RWPE2 (cell line): Measurements from ENCODE around the gene CDH4.
A peak's percentile ranks its signal among the peaks of the same experiment; 100 is the strongest.

Experiments
- ATAC-seq: fragments of 200-7000 bp; cut with Tn5 transposase; 3 replicates; pipeline ENCODE4 v1.9.1; 2021; ENCODE audit warnings: low read depth
- DNase-seq: peaks from one replicate; pipeline ENCODE4 v3.0.0-alpha.2; 2020; ENCODE audit warnings: low spot score
- H3K27ac ChIP-seq: fragments of 450-650 bp; 2 replicates; pipeline ENCODE4 v1.5.1; 2017; ENCODE audit warnings: mild to moderate bottlenecking; ENCODE audit not compliant: poor library complexity, severe bottlenecking
- H3K27me3 ChIP-seq: fragments of 250-450 bp; sonication (Bioruptor Pico); 2 replicates; pipeline ENCODE4 v1.5.1; 2021; ENCODE audit warnings: mild to moderate bottlenecking, moderate library complexity; ENCODE audit not compliant: insufficient read depth, poor library complexity, severe bottlenecking
- H3K36me3 ChIP-seq: fragments of 250-450 bp; sonication (Bioruptor Pico); 2 replicates; pipeline ENCODE4 v1.5.1; 2020; ENCODE audit warnings: low read depth, mild to moderate bottlenecking, moderate library complexity
- H3K4me1 ChIP-seq: fragments of 250-450 bp; sonication (Bioruptor Pico); 2 replicates; pipeline ENCODE4 v1.5.1; 2021; ENCODE audit warnings: mild to moderate bottlenecking, moderate library complexity; ENCODE audit not compliant: insufficient read depth, poor library complexity, severe bottlenecking
- H3K4me3 ChIP-seq: fragments of 250-450 bp; sonication (Bioruptor Pico); 2 replicates; pipeline ENCODE4 v1.5.1; 2021; ENCODE audit warnings: mild to moderate bottlenecking, moderate library complexity; ENCODE audit not compliant: severe bottlenecking
- H3K9me3 ChIP-seq: fragments of 250-450 bp; sonication (Bioruptor Pico); 2 replicates; pipeline ENCODE4 v1.5.1; 2021; ENCODE audit warnings: mild to moderate bottlenecking, moderate library complexity; ENCODE audit not compliant: severe bottlenecking
- CTCF ChIP-seq: fragments of 450-650 bp; IDR thresholded peaks from one replicate; pipeline ENCODE4 v1.5.1; 2017; ENCODE audit warnings: mild to moderate bottlenecking, moderate library complexity; ENCODE audit not compliant: poor library complexity, severe bottlenecking

The CDH4 gene

GRCh38 chr20:61857414-61857775 is 605.3 kb downstream of the CDH4 start:
- no peaks in the 10 kb centered on the region for H3K4me1 ChIP-seq
- no peak overlapping the region for H3K27ac ChIP-seq
- H3K9me3 ChIP-seq: no peaks in the 10 kb centered on the region
- DNase-seq: no peak
- no peak overlapping the region for H3K4me3 ChIP-seq
- no peak for ATAC-seq
- H3K27me3 ChIP-seq: no peaks in the 10 kb centered on the region
- TF ChIP-seq CTCF: no peak
- no peaks in the 10 kb centered on the region for H3K36me3 ChIP-seq

DNA sequence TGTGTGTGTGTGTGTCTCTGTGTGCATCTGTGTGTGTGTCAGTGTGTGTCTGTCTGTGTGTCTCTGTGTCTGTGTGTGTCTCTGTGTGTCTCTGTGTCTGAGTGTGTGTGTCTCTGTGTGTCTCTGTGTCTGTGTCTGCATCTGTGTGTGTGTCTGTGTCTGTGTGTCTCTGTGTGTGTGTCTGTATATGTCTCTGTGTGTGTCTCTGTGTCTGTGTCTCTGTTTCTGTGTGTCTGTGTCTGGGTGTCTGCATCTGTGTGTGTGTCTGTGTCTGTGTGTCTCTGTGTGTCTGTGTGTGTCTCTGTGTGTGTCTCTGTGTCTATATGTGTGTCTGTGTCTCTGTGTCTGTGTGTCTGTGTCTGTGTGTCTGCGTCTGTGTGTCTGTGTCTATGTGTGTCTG is 605.8 kb downstream of the CDH4 start:
- ATAC-seq (no peak), DNase-seq (no peak)
- TF ChIP-seq CTCF: no peak
- H3K9me3 ChIP-seq: no peaks in the 10 kb centered on the region
- no peak overlapping the region for H3K4me3 ChIP-seq
- no peaks in the 10 kb centered on the region for H3K27me3 ChIP-seq
- H3K36me3 ChIP-seq: no peaks in the 10 kb centered on the region
- H3K4me1 ChIP-seq: no peaks in the 10 kb centered on the region
- H3K27ac ChIP-seq: no peak overlapping the region

- no peak for TF ChIP-seq CTCF
- Histone ChIP-seq H3K4me3 (no peak overlapping the region), H3K4me1 (no peaks in the 10 kb centered on the region), H3K27me3 (no peaks in the 10 kb centered on the region), H3K9me3 (no peaks in the 10 kb centered on the region), H3K27ac (no peak overlapping the region), H3K36me3 (no peaks in the 10 kb centered on the region)
- DNase-seq (no peak), ATAC-seq (no peak)
Observed at GRCh38 chr20:61859767-61860166, 607.7 kb downstream of the CDH4 start.

DNA sequence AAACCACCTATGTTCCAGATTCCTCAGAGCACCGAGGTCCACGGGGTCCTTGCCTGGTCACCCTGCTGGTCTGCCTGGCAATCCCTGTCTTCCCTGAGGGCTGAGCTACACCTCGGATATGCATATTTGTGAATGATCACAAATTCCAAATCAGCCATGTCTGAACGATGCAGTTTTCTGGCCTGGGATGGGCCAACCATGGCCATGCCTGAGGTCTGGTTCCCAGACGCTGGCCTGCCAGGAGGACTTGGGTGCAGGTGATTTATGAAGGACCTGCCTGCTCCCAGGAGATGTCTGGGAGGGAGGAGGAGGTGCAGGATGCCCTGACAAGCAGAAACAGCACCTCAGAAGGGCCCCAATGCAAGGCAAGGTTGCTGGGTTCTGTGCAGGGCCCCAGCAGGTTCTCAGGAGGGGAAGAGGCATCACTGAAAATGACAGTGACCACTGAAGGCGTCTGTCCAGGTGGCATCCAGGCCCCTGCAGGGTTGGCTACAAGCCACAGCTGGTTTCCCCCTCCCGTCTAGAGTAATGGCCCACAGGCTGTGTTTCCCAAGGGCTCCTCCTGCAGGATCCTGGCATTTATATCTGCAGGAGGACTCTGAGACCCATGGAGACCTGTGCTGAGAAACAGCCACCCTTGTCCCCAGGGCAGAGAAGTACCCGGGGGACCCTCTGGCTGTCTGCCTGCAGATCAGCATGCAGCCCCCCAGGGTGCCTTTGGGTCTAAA is 608.4 kb downstream of the CDH4 start:
- Histone ChIP-seq H3K4me3 (no peak overlapping the region), H3K36me3 (no peaks in the 10 kb centered on the region), H3K9me3 (no peaks in the 10 kb centered on the region), H3K4me1 (no peaks in the 10 kb centered on the region), H3K27ac (no peak overlapping the region), H3K27me3 (no peaks in the 10 kb centered on the region)
- TF ChIP-seq CTCF: no peak
- ATAC-seq (0 out of 3 replicates have a peak, but pooled peaks have one; percentile 6), DNase-seq (no peak)

- Histone ChIP-seq H3K4me1 (no peaks in the 10 kb centered on the region), H3K4me3 (no peak overlapping the region), H3K27ac (no peak overlapping the region), H3K36me3 (no peaks in the 10 kb centered on the region), H3K9me3 (no peaks in the 10 kb centered on the region), H3K27me3 (no peaks in the 10 kb centered on the region)
- no peak for TF ChIP-seq CTCF
- ATAC-seq (no peak), DNase-seq (no peak)
Observed at GRCh38 chr20:61861054-61861841, 609.2 kb downstream of the CDH4 start.
